OCI-LY7 (cell line): ENCODE data around the gene NEK2. TPM values are rescaled to one million over a fixed set of nuclear protein-coding genes. Genes with fewer than 3 reads are reported as not detected.

Source experiments
- BruUV-seq: library from RNA; stranded (reverse); fragments of 400-500 nt; replicated peaks from 2 replicates; lab custom pipeline; 2021; lab: Mats Ljungman, UMichigan
- CTCF ChIA-PET: fragments of 300-600 bp; sonication (Branson Sonifier 250); formaldehyde crosslinking; loops from one replicate; lab custom pipeline; 2022; ENCODE audit warnings: antibody characterized with exemption; ENCODE audit not compliant: unreplicated experiment; lab: Charles Lee
- POLR2A ChIA-PET: fragments of 300-600 bp; sonication (Branson Sonifier 250); formaldehyde crosslinking; loops from one replicate; lab custom pipeline; 2022; ENCODE audit warnings: antibody characterized with exemption; lab: Charles Lee
- DNase-seq: peaks from one replicate; pipeline ENCODE4 v3.0.0-alpha.2; 2015; ENCODE audit warnings: low spot score
- H2AFZ ChIP-seq: fragments of 200-600 bp; sonication (generic), shearing (Covaris generic); 2 replicates; pipeline ENCODE4 v1.6.1; 2014; ENCODE audit warnings: mild to moderate bottlenecking, antibody characterized with exemption, low read length, moderate library complexity
- H3K27ac ChIP-seq: fragments of 200-600 bp; sonication (generic); 2 replicates; pipeline ENCODE4 v1.5.1; 2014; ENCODE audit warnings: mixed run types, low read depth, mild to moderate bottlenecking, moderate library complexity, low read length, inconsistent platforms; ENCODE audit not compliant: poor library complexity, severe bottlenecking
- H3K36me3 ChIP-seq: fragments of 200-600 bp; sonication (generic); 2 replicates; pipeline ENCODE4 v1.6.1; 2014; ENCODE audit warnings: mild to moderate bottlenecking, antibody characterized with exemption, low read length, moderate library complexity, mixed read lengths; ENCODE audit not compliant: insufficient read depth
- H3K4me1 ChIP-seq: fragments of 200-600 bp; sonication (generic); 2 replicates; pipeline ENCODE4 v1.5.1; 2014; ENCODE audit warnings: mild to moderate bottlenecking, low read length; ENCODE audit not compliant: insufficient read depth, poor library complexity, severe bottlenecking
- H3K4me2 ChIP-seq: fragments of 200-600 bp; sonication (generic); 2 replicates; pipeline ENCODE4 v1.6.1; 2014; ENCODE audit warnings: mild to moderate bottlenecking, low read length
- H3K4me3 ChIP-seq: fragments of 200-600 bp; sonication (generic); 2 replicates; pipeline ENCODE4 v1.5.1; 2014; ENCODE audit warnings: mild to moderate bottlenecking, low read depth, low read length; ENCODE audit not compliant: poor library complexity, severe bottlenecking
- H3K79me2 ChIP-seq: fragments of 200-600 bp; sonication (generic); 2 replicates; pipeline ENCODE4 v1.6.1; 2016; ENCODE audit warnings: low read depth, mild to moderate bottlenecking, low read length, moderate library complexity, mixed read lengths; ENCODE audit not compliant: insufficient read depth
- H3K9me2 ChIP-seq: fragments of 200-600 bp; sonication (generic); 2 replicates; pipeline ENCODE4 v1.6.1; 2016; ENCODE audit warnings: mild to moderate bottlenecking, low read length, mixed read lengths; ENCODE audit not compliant: insufficient read depth
- H3K9me3 ChIP-seq: fragments of 200-600 bp; sonication (generic); 2 replicates; pipeline ENCODE4 v1.6.1; 2014; ENCODE audit warnings: mild to moderate bottlenecking, mixed run types, low read length, mixed read lengths
- H4K20me1 ChIP-seq: fragments of 200-600 bp; sonication (generic); 2 replicates; pipeline ENCODE4 v1.6.1; 2014; ENCODE audit warnings: mild to moderate bottlenecking, antibody characterized with exemption, low read length, moderate library complexity, mixed read lengths; ENCODE audit not compliant: insufficient read depth
- CTCF ChIP-seq: fragments of 200-600 bp; sonication (generic); conservative IDR thresholded peaks from 2 replicates; pipeline ENCODE4 v1.5.1; 2014; ENCODE audit warnings: mild to moderate bottlenecking, antibody characterized with exemption, low read length, moderate library complexity, mixed read lengths
- EZH2phosphoT487 ChIP-seq: fragments of 200-600 bp; sonication (generic); IDR thresholded peaks from 2 replicates; pipeline ENCODE4 v1.6.1; 2018; ENCODE audit warnings: low read depth, borderline replicate concordance, mild to moderate bottlenecking, mixed run types, antibody characterized with exemption, low read length, moderate library complexity, mixed read lengths
- intact Hi-C: fragments of 100-400 bp; cut with micrococcal nuclease; formaldehyde crosslinking; loops from one replicate; pipeline ENCODE4 v1.10.0; 2022; ENCODE audit not compliant: unreplicated experiment
- total RNA-seq, 2 experiments: library from RNA; depleted of rRNA in 1 of 2; stranded (reverse); fragments of >200 nt in 1 of 2; shearing (Covaris generic) in 1 of 2; gene quantifications; 2 replicates each; pipeline ENCODE4 v1.2.3, GENCODE V29; 2014 to 2022

NEK2 gene
- total RNA-seq, 2 experiments from 2014 or later, result 55.9 to 69.0 TPM

GRCh38 chr1:211654838-211655787 lies 20.3 kb downstream of the NEK2 start:
- peak; percentile 80 for DNase-seq
- H4K20me1 ChIP-seq, result no peaks in the 10 kb centered on the region
- H3K36me3 ChIP-seq, result no peaks in the 10 kb centered on the region
- H3K9me3 ChIP-seq, result no peaks in the 10 kb centered on the region
- no peak overlapping the region for H2AFZ ChIP-seq
- TF ChIP-seq CTCF (peak; percentile 97), EZH2phosphoT487 (no peak)
- ChIA-PET CTCF (interaction anchor here (0.6 kb wide), 2 partner anchors 761 to 1322 kb away, joined by 3 read pairs; no protein-coding TSS in a partner anchor), POLR2A (no interaction called here)
- no peak overlapping the region for H3K4me3 ChIP-seq
- H3K4me2 ChIP-seq, result no peak overlapping the region
- H3K79me2 ChIP-seq, result no peaks in the 10 kb centered on the region
- no TSS peak for BruUV-seq
- no peaks in the 10 kb centered on the region for H3K4me1 ChIP-seq
- intact Hi-C loops, result loop anchor here (1.0 to 10.0 kb wide), 6 partner anchors 76 to 1250 kb away; partner anchors contain the start of gene SLC30A1
- H3K27ac ChIP-seq, result no peak overlapping the region
- no peaks in the 10 kb centered on the region for H3K9me2 ChIP-seq

GRCh38 chr1:211653959-211654496 lies 21.4 kb downstream of the NEK2 start:
- BruUV-seq, result no TSS peak
- no peaks in the 10 kb centered on the region for H3K9me2 ChIP-seq
- no peaks in the 10 kb centered on the region for H3K79me2 ChIP-seq
- TF ChIP-seq CTCF (no peak), EZH2phosphoT487 (no peak)
- CTCF ChIA-PET, result interaction anchor here (0.9 kb wide), 1 partner anchor 382 kb away, joined by 3 read pairs; the partner anchor contains the start of genes DTL and INTS7
- POLR2A ChIA-PET, result interaction anchor here (0.8 kb wide), 2 partner anchors 10 to 15 kb away, joined by 3 read pairs; no protein-coding TSS in a partner anchor
- no peaks in the 10 kb centered on the region for H3K9me3 ChIP-seq
- H3K4me1 ChIP-seq, result no peaks in the 10 kb centered on the region
- H3K36me3 ChIP-seq, result no peaks in the 10 kb centered on the region
- H3K4me2 ChIP-seq, result no peak overlapping the region
- no peak overlapping the region for H3K4me3 ChIP-seq
- no peak overlapping the region for H2AFZ ChIP-seq
- H4K20me1 ChIP-seq, result no peaks in the 10 kb centered on the region
- DNase-seq, result no peak
- H3K27ac ChIP-seq, result no peak overlapping the region
- intact Hi-C loops, result loop anchor here (10.0 kb wide), 2 partner anchors 1069 to 1249 kb away; no protein-coding TSS in a partner anchor
